Small intestine (tissue), 7 donors: ENCODE results near the gene COL6A1. TPM values are rescaled to one million over a fixed set of nuclear protein-coding genes. Genes with fewer than 3 reads are reported as not detected.

Source experiments
- DNase-seq, 2 donors: peaks; one replicate each; pipeline versions ENCODE4 v3.0.0 to v3.0.0-alpha.2; 2013
- FAIRE-seq: peaks from 2 replicates; lab custom pipeline; 2012; peaks lifted over from hg19 to GRCh38; lab: Jason Lieb, UNC
- H3K27ac ChIP-seq, 3 donors: one replicate each; pipeline ENCODE4 v1.5.1; 2013; ENCODE audit warnings: low read length in 2 of 3, mild to moderate bottlenecking in 2 of 3, control low read depth in 1 of 3, inconsistent platforms in 1 of 3, low read depth in 1 of 3, moderate library complexity in 1 of 3
- H3K27me3 ChIP-seq, 3 donors: one replicate each; pipeline ENCODE4 v1.6.1; 2013; ENCODE audit warnings: low read length in 3 of 3, inconsistent platforms in 1 of 3; ENCODE audit not compliant: control insufficient read depth in 3 of 3, insufficient read depth in 3 of 3
- H3K36me3 ChIP-seq, 3 donors: one replicate each; pipeline ENCODE4 v1.6.1; 2013; ENCODE audit warnings: low read length in 3 of 3, inconsistent platforms in 1 of 3, low read depth in 1 of 3, mild to moderate bottlenecking in 1 of 3, moderate library complexity in 1 of 3; ENCODE audit not compliant: control insufficient read depth in 3 of 3, insufficient read depth in 2 of 3
- H3K4me1 ChIP-seq, 3 donors: one replicate each; pipeline ENCODE4 v1.6.1; 2013; ENCODE audit warnings: low read length in 2 of 3, inconsistent platforms in 1 of 3, low read depth in 1 of 3, mild to moderate bottlenecking in 1 of 3, moderate library complexity in 1 of 3; ENCODE audit not compliant: control insufficient read depth in 3 of 3, insufficient read depth in 2 of 3
- H3K4me3 ChIP-seq, 3 donors: one replicate each; pipeline ENCODE4 v1.5.1; 2013; ENCODE audit warnings: low read length in 3 of 3, control low read depth in 1 of 3, inconsistent platforms in 1 of 3, low read depth in 1 of 3, mild to moderate bottlenecking in 1 of 3, moderate library complexity in 1 of 3
- H3K9me3 ChIP-seq, 2 donors: one replicate each; pipeline ENCODE4 v1.6.1; 2013; ENCODE audit warnings: low read depth in 1 of 2, low read length in 1 of 2; ENCODE audit not compliant: control insufficient read depth in 2 of 2, insufficient read depth in 1 of 2
- WGBS, 3 donors: extraction: QIAGEN DNeasy Blood & Tissue Kit; methylation state at CpG; one replicate each; pipeline ENCODE4 v1.1.7; 2013; 5-methylcytosine and 5-hydroxymethylcytosine counted together
- polyA plus RNA-seq, 4 donors: library from polyadenylated mRNA; stranded (reverse) in 3 of 4; unstranded in 1 of 4; fragments of 200-250 nt in 3 of 4; fragments of 120-200 nt in 1 of 4; gene quantifications; one replicate each; pipeline versions ENCODE4 v1.2.1 to v1.2.3, GENCODE V29; 2013
- donor health status: healthy with polysubstance abuse.
- donor health status: control.
- donor health status: control.
- donor health status: Bipolar disorder and iron deficiency.
- donor health status: healthy.

The COL6A1 gene
- polyA plus RNA-seq, 4 donors = 6.0 to 475 (median 47.7) TPM

DNA sequence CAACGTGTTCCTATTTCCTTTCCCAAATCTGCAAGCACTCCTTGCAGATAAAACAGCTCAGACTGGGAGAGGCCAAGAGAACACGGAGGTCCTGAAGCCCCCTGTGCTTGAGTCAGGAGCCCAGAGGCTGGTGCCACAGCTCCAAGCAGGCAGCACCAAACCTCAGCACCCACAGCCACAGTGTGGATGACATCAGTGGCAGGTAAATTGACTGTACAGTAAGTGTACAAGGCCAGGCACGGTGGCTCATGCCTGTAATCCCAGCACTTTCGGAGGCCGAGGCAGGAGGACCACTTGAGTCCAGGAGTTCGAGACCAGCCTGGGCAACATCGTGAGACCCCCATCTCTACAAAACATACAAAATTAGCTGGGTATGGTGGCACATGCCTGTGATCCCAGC lies 1.9 kb upstream of the COL6A1 start:
- FAIRE-seq (no peak), DNase-seq (no peak)
- H3K4me3 ChIP-seq = no peak overlapping the region
- peaks cover 0 to 13% (median 0%) of the 10 kb centered on the region in 3 donors for H3K36me3 ChIP-seq
- 68 to 77% (median 70%) methylated on average over 7 of the region's 7 CpGs for WGBS, 3 donors
- no peaks in the 10 kb centered on the region for H3K9me3 ChIP-seq
- H3K4me1 ChIP-seq = peaks cover 0 to 17% (median 0%) of the 10 kb centered on the region in 3 donors
- peaks cover under 1 to 36% (median 3%) of the 10 kb centered on the region in 3 donors for H3K27me3 ChIP-seq
- H3K27ac ChIP-seq = peak overlapping the region in 1 of 3 donors; percentile 47

DNA sequence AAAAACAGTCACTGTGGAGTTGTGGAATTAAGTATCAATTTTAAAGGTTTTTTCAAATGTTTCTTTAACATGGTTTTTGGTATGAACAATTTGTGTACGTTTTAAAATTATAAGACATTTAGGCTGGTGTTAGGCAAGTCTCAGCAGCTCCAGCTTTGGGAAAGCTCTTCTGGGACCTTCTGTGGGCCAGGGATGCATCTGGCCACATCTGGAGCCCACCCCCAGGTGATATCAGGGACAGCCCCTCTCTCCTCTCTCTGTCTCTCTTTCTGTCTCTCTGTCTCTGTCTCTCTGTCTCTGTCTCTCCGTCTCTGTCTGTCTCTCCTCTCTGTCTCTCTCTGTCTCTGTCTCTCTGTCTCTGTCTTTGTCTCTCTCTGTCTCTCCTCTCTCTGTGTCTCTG lies 1.3 kb upstream of the COL6A1 start:
- Histone ChIP-seq H3K36me3 (peaks cover 0 to 14% (median 0%) of the 10 kb centered on the region in 3 donors), H3K27me3 (peaks cover 0 to 30% (median under 1%) of the 10 kb centered on the region in 3 donors), H3K9me3 (no peaks in the 10 kb centered on the region), H3K27ac (peak overlapping the region in 1 of 3 donors; percentile 4), H3K4me3 (no peak overlapping the region), H3K4me1 (peaks cover 0 to 11% (median 0%) of the 10 kb centered on the region in 3 donors)
- no peak for DNase-seq
- 58 to 66% (median 63%) methylated on average over 2 of the region's 2 CpGs for WGBS, 3 donors
- FAIRE-seq = no peak

DNA sequence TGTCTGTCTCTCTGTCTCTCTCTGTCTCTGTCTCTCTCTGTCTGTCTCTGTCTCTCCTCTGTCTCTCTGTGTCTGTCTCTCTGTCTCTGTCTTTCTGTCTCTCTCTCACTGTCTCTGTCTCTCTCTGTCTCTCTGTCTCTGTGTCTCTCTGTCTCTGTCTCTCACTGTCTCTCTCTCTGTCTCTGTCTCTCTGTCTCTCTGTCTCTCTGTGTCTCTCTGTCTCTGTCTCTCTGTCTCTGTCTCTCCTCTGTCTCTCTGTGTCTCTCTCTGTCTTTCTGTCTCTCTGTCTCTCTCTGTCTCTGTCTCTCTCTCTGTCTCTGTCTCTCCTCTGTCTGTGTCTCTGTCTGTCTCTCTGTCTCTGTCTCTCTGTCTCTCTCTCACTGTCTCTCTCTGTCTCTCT lies 873 bp upstream of the COL6A1 start:
- Histone ChIP-seq H3K27me3 (peaks cover 0 to 28% (median 0%) of the 10 kb centered on the region in 3 donors), H3K4me1 (peaks cover 0 to 9% (median 0%) of the 10 kb centered on the region in 3 donors), H3K27ac (peak overlapping the region in 2 of 3 donors; percentile 63 to 81), H3K9me3 (no peaks in the 10 kb centered on the region), H3K36me3 (peaks cover 0 to 18% (median 0%) of the 10 kb centered on the region in 3 donors), H3K4me3 (peak overlapping the region in 1 of 3 donors; percentile 44)
- no peak for FAIRE-seq
- no peak for DNase-seq

DNA sequence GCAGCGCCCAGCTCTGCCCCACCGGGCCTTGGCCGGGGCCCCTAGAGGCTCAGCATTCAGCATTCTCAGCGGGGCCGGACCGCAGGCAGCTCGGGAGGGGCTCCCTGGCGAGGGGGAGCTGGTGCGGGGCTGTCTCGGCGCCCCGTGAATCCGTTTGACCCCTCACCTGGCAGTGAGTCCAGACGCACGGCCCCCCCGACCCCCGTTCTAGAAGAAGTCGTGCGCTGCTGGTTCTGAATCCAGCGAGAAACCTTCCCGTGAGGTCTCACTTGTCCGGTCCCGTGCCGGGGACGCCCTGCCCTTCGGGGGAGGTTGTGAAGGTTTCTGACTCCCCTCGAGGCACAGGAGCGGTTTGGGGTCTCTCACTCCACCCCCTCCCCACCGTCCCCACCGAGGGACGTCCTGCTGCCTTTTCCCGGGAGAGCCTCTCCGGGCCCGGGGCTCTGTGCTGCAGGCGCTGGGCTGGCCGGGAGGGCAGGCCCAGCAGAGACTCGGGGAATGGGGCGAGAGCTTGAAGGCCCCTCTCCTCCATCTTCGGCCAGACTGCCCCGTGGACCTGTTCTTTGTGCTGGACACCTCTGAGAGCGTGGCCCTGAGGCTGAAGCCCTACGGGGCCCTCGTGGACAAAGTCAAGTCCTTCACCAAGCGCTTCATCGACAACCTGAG lies 655 bp downstream of the COL6A1 start:
- FAIRE-seq (no peak), DNase-seq (peak in 1 of 2 donors; percentile 67)
- Histone ChIP-seq H3K36me3 (peaks cover 0 to 33% (median 3%) of the 10 kb centered on the region in 3 donors), H3K4me3 (peak overlapping the region; percentile 36 to 74 (median 53)), H3K27ac (peak overlapping the region; percentile 37 to 74 (median 73)), H3K4me1 (peaks cover 0 to 9% (median 0%) of the 10 kb centered on the region in 3 donors), H3K9me3 (no peaks in the 10 kb centered on the region), H3K27me3 (peaks cover 0 to 20% (median 0%) of the 10 kb centered on the region in 3 donors)
- 2 to 3% (median 3%) methylated on average over 40 to 45 of the region's 45 CpGs for whole genome bisulfite sequencing, 3 donors

DNA sequence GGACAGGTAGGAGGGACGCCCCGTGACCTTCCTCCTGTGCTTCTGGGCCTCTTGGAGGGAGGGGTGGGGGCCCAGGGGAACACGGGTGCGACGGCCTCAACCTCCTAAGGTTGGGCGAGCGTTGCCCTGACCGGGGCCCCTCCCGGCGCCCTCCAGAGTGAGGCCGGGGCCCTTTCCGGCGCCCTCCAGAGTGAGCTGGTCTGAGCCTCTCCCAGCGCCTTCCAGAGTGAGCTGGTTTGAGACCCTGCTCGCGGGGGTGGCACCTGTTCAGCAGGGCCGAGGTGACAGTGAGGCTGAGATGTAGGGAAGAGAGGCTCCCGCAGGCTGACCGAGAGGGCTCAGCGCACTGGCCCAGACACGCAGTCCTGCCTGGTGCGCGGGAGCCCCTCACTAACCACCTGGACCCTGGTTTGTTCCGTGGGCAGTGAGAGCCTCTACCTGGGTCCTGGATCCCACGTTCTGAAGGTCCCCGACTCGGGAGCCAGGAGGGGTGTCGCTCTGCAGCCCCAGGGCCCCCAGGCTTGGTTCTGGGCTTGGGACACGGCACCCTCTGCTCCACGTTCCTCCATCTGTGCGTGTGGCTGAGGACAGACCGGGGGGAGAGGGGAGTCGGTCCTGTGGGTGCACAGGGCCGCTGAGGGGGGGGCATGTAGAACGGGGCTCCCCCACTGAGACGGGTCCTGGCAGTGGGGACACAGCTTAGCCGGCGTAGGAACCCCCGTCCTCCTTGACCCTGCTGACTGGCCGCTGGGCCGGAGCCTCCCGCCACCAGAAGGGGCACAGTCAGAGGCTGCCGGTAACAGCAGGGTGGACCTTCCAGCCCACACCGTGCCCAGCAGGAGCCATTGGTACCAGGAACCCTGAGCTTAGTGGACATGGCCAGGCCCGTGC lies 1.4 kb downstream of the COL6A1 start:
- no peak for DNase-seq
- no peak for FAIRE-seq
- H3K4me3 ChIP-seq = peak overlapping the region; percentile 36 to 74 (median 53)
- H3K4me1 ChIP-seq = peaks cover 0 to 9% (median 0%) of the 10 kb centered on the region in 3 donors
- peaks cover 0 to 18% (median 0%) of the 10 kb centered on the region in 3 donors for H3K27me3 ChIP-seq
- no peaks in the 10 kb centered on the region for H3K9me3 ChIP-seq
- H3K36me3 ChIP-seq = peaks cover 0 to 36% (median 3%) of the 10 kb centered on the region in 3 donors
- 43 to 53% (median 52%) methylated on average over 33 to 45 of the region's 45 CpGs for WGBS, 3 donors
- H3K27ac ChIP-seq = peak overlapping the region in 1 of 3 donors; percentile 74

DNA sequence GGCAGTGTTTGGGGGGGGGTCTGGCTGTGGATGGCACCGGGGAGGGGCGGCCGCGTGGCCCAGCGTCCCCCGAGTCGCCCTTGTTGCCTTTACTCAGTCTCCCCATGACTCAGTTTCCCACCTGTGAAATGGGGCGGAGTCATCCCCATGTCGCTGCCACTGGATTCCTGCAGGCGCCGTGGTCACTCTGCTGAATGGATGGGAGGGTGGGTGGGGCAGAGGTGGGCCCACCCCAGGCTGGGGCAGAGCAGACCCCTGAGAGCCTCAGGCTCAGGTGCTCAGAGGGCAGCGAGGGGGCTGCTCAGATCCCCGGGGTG lies 2.0 kb downstream of the COL6A1 start:
- FAIRE-seq (no peak), DNase-seq (no peak)
- Histone ChIP-seq H3K4me3 (peak overlapping the region in 1 of 3 donors; percentile 74), H3K27me3 (peaks cover 0 to 18% (median 0%) of the 10 kb centered on the region in 3 donors), H3K27ac (no peak overlapping the region), H3K9me3 (no peaks in the 10 kb centered on the region), H3K4me1 (peaks cover 0 to 9% (median 0%) of the 10 kb centered on the region in 3 donors), H3K36me3 (peaks cover 0 to 40% (median 3%) of the 10 kb centered on the region in 3 donors)
- WGBS, 3 donors = 74 to 85% (median 79%) methylated on average over 10 to 13 of the region's 13 CpGs

DNA sequence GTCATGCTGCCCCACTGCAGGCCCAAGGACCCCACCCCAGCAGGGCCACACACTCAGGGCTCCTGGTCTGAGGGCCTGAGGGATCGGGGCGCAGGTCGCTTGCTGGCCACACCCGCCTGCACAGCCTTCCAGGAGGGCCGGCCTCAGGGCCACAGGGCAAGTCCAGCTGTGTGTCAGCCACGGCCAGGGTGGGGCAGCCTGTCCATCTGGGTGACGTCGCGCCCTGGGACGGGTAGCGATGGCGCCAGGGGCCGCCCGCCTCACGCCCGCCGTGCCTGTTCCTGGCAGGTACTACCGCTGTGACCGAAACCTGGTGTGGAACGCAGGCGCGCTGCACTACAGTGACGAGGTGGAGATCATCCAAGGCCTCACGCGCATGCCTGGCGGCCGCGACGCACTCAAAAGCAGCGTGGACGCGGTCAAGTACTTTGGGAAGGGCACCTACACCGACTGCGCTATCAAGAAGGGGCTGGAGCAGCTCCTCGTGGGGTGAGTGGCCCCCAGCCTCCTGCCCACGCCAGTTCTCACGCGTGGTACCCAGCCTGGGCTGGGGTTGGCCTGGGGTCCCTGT lies 2.5 kb downstream of the COL6A1 start:
- no peak for DNase-seq
- H3K36me3 ChIP-seq = peaks cover 0 to 44% (median 3%) of the 10 kb centered on the region in 3 donors
- H3K4me3 ChIP-seq = no peak overlapping the region
- FAIRE-seq = no peak
- peaks cover 0 to 16% (median 0%) of the 10 kb centered on the region in 3 donors for H3K27me3 ChIP-seq
- peaks cover 0 to 9% (median 0%) of the 10 kb centered on the region in 3 donors for H3K4me1 ChIP-seq
- no peaks in the 10 kb centered on the region for H3K9me3 ChIP-seq
- 76 to 82% (median 81%) methylated on average over 33 to 38 of the region's 38 CpGs for WGBS, 3 donors
- no peak overlapping the region for H3K27ac ChIP-seq

DNA sequence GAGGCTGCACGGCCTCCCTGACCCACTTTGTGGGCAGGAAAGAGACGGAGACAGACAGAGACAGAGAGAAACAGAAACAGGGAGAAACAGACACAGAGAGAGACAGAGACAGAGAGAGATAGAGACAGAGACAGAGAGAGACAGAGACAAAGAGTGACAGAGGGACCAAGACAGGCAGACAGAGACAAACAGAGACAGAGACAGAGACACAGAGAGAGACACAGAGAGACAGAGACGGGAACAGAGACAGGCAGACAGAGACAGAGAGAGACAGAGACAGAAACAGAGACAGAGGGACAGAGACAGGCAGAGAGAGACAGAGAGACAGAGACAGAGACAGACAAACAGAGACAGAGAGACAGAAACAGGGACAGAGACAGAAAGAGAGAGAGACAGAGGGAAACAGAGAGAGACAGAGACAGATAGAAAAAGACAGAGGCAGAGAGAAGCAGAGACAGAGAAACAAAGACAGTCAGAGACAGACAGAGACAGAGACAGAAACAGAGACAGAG lies 3.1 kb downstream of the COL6A1 start:
- no peak overlapping the region for H3K4me3 ChIP-seq
- FAIRE-seq = no peak
- 55 to 65% (median 64%) methylated on average over 3 of the region's 3 CpGs for WGBS, 3 donors
- peak overlapping the region in 1 of 3 donors; percentile 60 for H3K27ac ChIP-seq
- H3K27me3 ChIP-seq = peaks cover 0 to 10% (median 0%) of the 10 kb centered on the region in 3 donors
- H3K36me3 ChIP-seq = peaks cover 0 to 50% (median 3%) of the 10 kb centered on the region in 3 donors
- peaks cover 0 to 9% (median 0%) of the 10 kb centered on the region in 3 donors for H3K4me1 ChIP-seq
- DNase-seq = no peak
- no peaks in the 10 kb centered on the region for H3K9me3 ChIP-seq
